ENCODE data around the gene VTI1A.

Gene VTI1A

GRCh38 chr10:112768121-112768520 is 321.1 kb downstream of the VTI1A start:
- intact Hi-C loops (cut with DNase I): no loop called here
- DNase-seq: no peak

DNA sequence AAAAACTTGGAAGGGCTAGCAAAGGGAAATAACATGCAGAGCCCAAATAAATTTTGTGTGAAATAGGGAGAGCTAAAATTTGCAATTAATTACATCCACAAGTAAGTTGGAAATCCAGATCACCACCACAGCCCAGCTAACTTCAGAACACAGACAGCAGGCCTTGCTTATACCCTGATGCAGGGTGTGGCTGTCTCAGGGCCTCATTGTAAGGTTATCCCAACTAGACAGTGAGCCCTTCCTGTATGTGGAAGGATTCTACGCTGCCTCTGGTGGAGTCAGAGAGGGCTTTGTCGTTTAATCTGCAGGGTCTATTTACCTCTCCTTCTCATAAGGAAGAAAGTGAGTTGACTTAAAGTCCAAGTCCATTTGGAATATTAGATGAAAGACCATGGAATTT is 322.1 kb downstream of the VTI1A start:
- intact Hi-C loops (cut with DNase I): no loop called here
- DNase-seq: no peak

DNA sequence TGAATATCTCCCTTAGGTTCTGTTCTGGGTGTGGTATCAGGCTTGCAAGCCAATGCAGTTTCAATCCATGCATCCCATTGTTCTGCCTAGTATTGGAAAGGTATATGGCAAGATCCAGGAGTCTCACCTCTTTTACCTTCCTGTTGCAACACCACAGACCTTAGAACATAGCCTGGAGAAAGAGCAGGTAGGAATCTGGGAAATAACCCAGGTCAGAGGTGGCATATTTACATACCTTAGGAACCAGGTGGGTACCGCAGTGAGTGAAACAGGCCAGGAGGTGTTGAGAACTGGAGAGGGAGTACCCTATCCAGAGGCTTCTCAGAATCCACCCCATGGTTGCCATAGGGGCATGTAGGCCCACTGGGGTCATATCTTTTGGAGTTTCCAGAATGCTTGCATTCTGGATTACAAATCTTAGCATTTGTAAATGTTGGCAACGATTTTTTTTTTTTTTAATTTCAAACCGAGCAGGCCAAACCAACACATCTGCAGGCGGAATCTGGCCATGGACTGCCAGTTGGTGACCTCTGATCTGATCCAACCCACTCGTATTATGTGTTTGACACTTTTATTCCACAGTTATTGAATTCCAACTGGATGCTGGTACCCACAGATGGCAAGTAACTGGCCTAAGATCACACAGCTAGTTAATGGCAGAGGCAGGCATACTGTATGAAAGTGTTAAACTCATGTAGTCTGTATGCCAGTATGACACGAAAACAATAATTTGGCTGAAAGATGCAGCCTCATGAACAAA is 322.8 kb downstream of the VTI1A start:
- intact Hi-C loops (cut with DNase I): no loop called here
- DNase-seq: no peak

- DNase-seq: no peak
- intact Hi-C loops (cut with DNase I): no loop called here
Measured at GRCh38 chr10:112771733-112772132, 324.7 kb downstream of the VTI1A start.

DNA sequence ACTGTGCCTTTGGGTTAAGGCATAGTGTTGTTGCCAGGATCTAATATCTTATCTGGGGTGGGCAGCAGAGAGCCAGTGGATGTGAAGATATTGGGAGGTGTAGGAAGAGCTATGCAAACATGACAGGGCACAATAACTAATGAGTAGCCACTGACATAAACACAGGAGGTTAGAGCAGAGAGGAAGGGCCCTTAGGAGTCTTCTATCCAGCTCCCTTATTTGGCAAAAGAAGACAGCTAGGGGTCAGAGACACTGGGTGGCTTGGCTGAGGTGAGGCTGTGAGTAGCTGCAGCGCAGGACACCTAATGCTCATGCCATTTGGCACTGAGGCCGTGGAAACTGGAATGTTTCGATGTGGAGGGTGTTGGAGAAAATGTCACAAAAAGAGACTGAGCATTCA is 326.8 kb downstream of the VTI1A start:
- intact Hi-C loops (cut with DNase I): no loop called here
- no peak for DNase-seq

- intact Hi-C loops (cut with DNase I): no loop called here
- DNase-seq: no peak
Measured at GRCh38 chr10:112774210-112774609, 327.2 kb downstream of the VTI1A start.

GRCh38 chr10:112774798-112775197 is 327.8 kb downstream of the VTI1A start:
- intact Hi-C loops (cut with DNase I): no loop called here
- peak in 3 of 10 donors; percentile 38 to 83 (median 46) for DNase-seq

DNA sequence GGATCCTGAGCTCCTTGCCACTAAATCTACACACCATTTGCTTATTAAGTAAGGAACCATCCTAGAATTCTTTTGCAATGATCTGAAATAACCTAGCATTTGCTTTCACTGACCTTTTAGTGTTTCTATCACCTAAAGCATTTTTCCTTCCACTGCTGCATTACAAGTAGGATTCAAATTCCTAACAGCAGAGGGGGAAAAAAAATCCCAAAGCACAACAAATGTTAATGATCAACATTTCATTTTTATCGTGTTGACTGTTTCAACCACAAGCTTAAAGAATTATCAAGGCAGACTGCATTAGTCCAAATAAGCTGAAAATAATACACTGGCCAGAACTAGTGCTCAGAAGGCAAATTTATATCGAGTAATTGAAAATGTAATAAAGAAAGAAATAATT is 328.4 kb downstream of the VTI1A start:
- DNase-seq: no peak
- intact Hi-C loops (cut with DNase I): no loop called here

- no peak for DNase-seq
- intact Hi-C loops (cut with DNase I): no loop called here
Measured at GRCh38 chr10:112775892-112776674, 329.1 kb downstream of the VTI1A start.

DNA sequence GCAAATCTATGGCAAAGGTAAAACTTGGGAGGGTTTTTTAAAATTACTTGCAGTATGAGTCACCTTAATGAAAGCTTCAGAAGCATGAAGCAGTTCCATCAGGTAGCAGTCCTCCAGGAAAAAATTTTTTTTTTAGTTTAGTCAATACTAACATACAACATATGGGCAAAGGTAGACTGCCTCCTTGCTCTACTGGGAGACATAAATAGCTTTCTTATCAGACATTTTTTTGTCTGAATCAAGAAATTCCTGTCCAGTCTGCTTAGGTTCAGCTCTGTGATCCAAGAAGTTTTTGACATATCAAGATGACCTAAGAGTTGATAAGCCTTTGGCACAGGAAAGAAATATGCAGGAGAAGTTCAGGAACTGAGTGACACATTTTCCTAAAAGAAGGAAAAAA is 331.6 kb downstream of the VTI1A start:
- intact Hi-C loops (cut with DNase I): no loop called here

GRCh38 chr10:112779025-112779770 is 332.2 kb downstream of the VTI1A start:
- intact Hi-C loops (cut with DNase I): no loop called here
- no peak for DNase-seq

More for the DNA sequence above, 331.6 kb downstream of the VTI1A start:
- no peak for DNase-seq

GRCh38 chr10:112782200-112782907 is 335.3 kb downstream of the VTI1A start:
- DNase-seq: no peak

GRCh38 chr10:112783351-112784021 is 336.5 kb downstream of the VTI1A start:
- intact Hi-C loops (cut with DNase I): no loop called here
- DNase-seq: no peak

More at GRCh38 chr10:112782200-112782907, 335.3 kb downstream of the VTI1A start:
- intact Hi-C loops (cut with DNase I): no loop called here

DNA sequence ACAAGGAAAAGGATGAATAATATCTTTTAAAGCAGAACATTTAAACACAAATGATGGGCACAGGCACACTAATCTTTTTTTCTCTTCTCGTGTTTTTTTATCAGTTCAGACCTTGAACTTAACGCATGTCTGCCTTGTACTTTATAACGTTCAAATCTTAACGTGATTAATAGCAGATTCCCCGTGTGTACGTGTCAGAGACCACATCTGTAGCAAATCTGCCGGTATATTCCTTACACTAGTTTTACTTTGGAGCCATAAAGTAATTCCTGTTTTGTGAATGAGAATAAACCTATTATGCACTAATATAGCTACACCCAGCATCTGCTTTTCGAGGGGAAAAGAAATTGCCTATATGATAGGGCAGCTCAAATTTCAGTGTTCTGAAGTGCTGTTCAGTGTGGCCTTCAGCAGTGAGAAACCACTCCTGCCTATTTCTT is 337.0 kb downstream of the VTI1A start:
- no peak for DNase-seq
- intact Hi-C loops (cut with DNase I): no loop called here

DNA sequence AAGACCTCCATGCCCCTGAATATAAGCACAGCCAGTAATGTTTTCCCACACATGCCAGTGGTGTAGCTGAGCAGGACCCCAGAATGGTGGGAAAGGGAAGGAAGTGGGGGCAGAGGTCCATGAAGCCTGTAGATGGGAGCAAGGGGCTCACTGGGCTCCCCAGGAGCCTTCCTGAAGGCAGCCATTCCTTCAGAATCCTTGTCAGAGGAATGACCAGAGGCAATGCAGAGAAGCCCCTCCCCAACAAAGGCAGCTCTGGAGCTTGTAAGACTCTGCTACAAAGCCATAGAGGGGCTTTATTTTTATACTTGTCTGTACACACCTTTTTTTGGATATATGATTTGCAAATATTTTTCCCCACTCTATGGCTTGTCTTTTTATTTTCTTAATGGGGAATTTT is 338.1 kb downstream of the VTI1A start:
- no peak for DNase-seq
- intact Hi-C loops (cut with DNase I): no loop called here

DNA sequence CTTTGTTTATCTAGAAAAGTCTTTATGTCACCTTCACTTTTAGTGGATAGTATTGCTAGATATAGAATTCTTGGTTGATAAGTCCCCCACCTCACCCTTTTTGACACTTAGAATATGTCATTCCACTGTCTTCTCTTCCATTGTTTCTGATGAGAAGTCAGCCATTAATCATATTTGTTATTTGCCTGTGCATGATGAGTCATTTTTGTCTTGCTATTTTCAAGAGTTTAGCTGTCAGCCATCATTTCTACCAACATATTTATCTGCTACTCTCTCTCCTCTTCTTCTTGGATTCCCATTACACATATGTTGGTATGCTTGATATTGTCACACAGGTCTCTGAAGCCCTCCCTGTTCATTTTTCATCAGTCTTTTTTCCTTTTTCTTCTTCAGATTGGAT is 342.2 kb downstream of the VTI1A start:
- no peak for DNase-seq
- intact Hi-C loops (cut with DNase I): no loop called here

DNA sequence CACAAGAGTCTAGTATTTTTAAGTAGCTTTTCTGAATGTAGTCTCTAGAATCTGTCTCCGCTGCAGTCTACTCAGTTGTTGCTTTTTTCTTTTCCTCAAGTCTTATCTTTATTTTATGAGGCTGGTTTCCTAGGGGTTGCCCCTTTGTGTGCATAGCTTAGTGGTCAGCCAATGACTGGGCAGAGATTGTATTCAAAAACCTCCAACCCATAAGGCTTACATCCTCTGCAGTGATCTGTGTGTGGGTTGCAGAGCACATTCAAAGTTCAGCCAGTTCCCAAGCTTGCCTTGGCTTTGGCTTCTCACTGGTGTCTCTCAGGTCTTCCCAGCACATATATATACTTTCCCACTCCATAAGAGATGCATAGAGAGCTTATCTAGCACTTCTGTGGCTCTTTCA is 343.0 kb downstream of the VTI1A start:
- intact Hi-C loops (cut with DNase I): no loop called here
- no peak for DNase-seq

DNA sequence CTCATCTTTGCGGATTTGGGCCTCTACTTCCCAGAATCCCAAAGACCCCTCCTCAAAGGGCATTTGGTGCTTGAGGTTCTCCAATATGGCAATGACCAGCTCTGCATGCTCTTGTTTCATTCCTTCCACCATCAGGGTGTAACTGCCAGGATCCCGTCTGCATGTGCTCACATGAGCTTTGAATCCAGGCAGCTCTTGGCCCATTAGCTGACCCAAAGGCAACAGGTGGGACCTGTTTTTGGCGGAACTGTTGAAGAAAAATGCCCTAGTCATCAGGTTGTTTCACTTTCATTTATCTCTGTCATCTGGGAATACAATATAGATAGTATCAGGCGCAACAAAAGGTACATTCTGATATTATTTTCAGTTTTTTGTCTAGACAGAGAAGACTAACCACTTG is 343.9 kb downstream of the VTI1A start:
- intact Hi-C loops (cut with DNase I): no loop called here

GRCh38 chr10:112791447-112791846 is 344.4 kb downstream of the VTI1A start:
- no peak for DNase-seq
- intact Hi-C loops (cut with DNase I): no loop called here

More for the DNA sequence above, 343.9 kb downstream of the VTI1A start:
- DNase-seq: no peak

Measured in posterior cingulate gyrus (tissue), 11 donors.